GM23248 (cell line): ENCODE data around the gene SMOC2.

Experiments used
- EZH2 ChIP-seq: fragments of 200-600 bp; sonication (generic); IDR thresholded peaks from 2 replicates; pipeline ENCODE4 v1.6.1; 2018; ENCODE audit warnings: antibody characterized with exemption, mild to moderate bottlenecking; ENCODE audit not compliant: insufficient read depth, poor library complexity, severe bottlenecking
- EZH2phosphoT487 ChIP-seq: fragments of 200-600 bp; sonication (generic); IDR thresholded peaks from 2 replicates; pipeline ENCODE4 v1.6.1; 2018; ENCODE audit warnings: antibody characterized with exemption, moderate library complexity, mild to moderate bottlenecking, low read depth; ENCODE audit not compliant: insufficient read depth

GRCh38 chr6:168664956-168665355, 224.0 kb downstream of the SMOC2 start:
- TF ChIP-seq EZH2: no peak
- TF ChIP-seq EZH2phosphoT487: no peak
